ENCODE results near the gene PRPF40B. TPM values are rescaled to one million over a fixed set of nuclear protein-coding genes. Genes with fewer than 3 reads are reported as not detected.

Gene PRPF40B
- total RNA-seq, 1 donor from 2014 or later = 19.9 TPM

- Histone ChIP-seq H3K27ac (no peak overlapping the region), H3K4me3 (no peak overlapping the region), H3K36me3 (no peaks in the 10 kb centered on the region), H3K9me3 (no peaks in the 10 kb centered on the region), H3K27me3 (no peaks in the 10 kb centered on the region), H3K4me1 (peaks cover 20% of the 10 kb centered on the region)
- no peak for DNase-seq
- no peak for ATAC-seq
- TF ChIP-seq CTCF (IDR thresholded peaks at IDR 0.05) = no peak
- intact Hi-C loops (cut with DNase I) = no loop called here
Measured at GRCh38 chr12:49624921-49625577, 1.7 kb downstream of the PRPF40B start.

- ATAC-seq (no peak), DNase-seq (no peak)
- Histone ChIP-seq H3K27ac (no peak overlapping the region), H3K27me3 (no peaks in the 10 kb centered on the region), H3K4me3 (no peak overlapping the region), H3K36me3 (no peaks in the 10 kb centered on the region), H3K4me1 (peaks cover 18% of the 10 kb centered on the region), H3K9me3 (no peaks in the 10 kb centered on the region)
- TF ChIP-seq CTCF (IDR thresholded peaks at IDR 0.05) = no peak
- intact Hi-C loops (cut with DNase I) = no loop called here
Measured at GRCh38 chr12:49626169-49626835, 2.9 kb downstream of the PRPF40B start.

- no peaks in the 10 kb centered on the region for H3K36me3 ChIP-seq
- H3K4me1 ChIP-seq = peaks cover 13% of the 10 kb centered on the region
- H3K27me3 ChIP-seq = no peaks in the 10 kb centered on the region
- DNase-seq = no peak
- ATAC-seq = no peak
- H3K9me3 ChIP-seq = no peaks in the 10 kb centered on the region
- TF ChIP-seq CTCF (IDR thresholded peaks at IDR 0.05) = no peak
- no peak overlapping the region for H3K27ac ChIP-seq
- H3K4me3 ChIP-seq = no peak overlapping the region
- intact Hi-C loops (cut with DNase I) = no loop called here
Measured at GRCh38 chr12:49626836-49627235, 3.5 kb downstream of the PRPF40B start.

- Histone ChIP-seq H3K4me3 (no peak overlapping the region), H3K4me1 (peaks cover 4% of the 10 kb centered on the region), H3K9me3 (no peaks in the 10 kb centered on the region), H3K27me3 (no peaks in the 10 kb centered on the region), H3K36me3 (no peaks in the 10 kb centered on the region), H3K27ac (no peak overlapping the region)
- DNase-seq (no peak), ATAC-seq (no peak)
- TF ChIP-seq CTCF (IDR thresholded peaks at IDR 0.05) = no peak
- intact Hi-C loops (cut with DNase I) = no loop called here
Measured at GRCh38 chr12:49627752-49628360, 4.5 kb downstream of the PRPF40B start.

- Histone ChIP-seq H3K4me3 (no peak overlapping the region), H3K9me3 (no peaks in the 10 kb centered on the region), H3K27me3 (no peaks in the 10 kb centered on the region), H3K36me3 (no peaks in the 10 kb centered on the region), H3K27ac (no peak overlapping the region), H3K4me1 (no peaks in the 10 kb centered on the region)
- intact Hi-C loops (cut with DNase I) = no loop called here
- ATAC-seq (no peak), DNase-seq (no peak)
- no peak for TF ChIP-seq CTCF (IDR thresholded peaks at IDR 0.05)
Measured at GRCh38 chr12:49631336-49631907, 8.1 kb downstream of the PRPF40B start.
